HG03066 (cell line): Measurements from ENCODE around the gene TBCD.
"Not testable (repeated sequence)": the region's sequence is repeated elsewhere in the genome, so short reads cannot be mapped to it uniquely, and the experiment has no call there.

Experiments used
- ATAC-seq: cut with Tn5 transposase; IDR thresholded peaks from one replicate; pipeline ENCODE4 v1.9.1; 2021; ENCODE audit warnings: low read depth; ENCODE audit not compliant: unreplicated experiment

The TBCD gene

GRCh38 chr17:82976982-82977488 lies 225.2 kb downstream of the TBCD start:
- ATAC-seq: no peak

- ATAC-seq: no peak
Measured at GRCh38 chr17:82977606-82978005, 225.7 kb downstream of the TBCD start.

GRCh38 chr17:82978765-82979349 lies 227.0 kb downstream of the TBCD start:
- no peak for ATAC-seq

GRCh38 chr17:82979718-82980117 lies 227.9 kb downstream of the TBCD start:
- no peak for ATAC-seq

GRCh38 chr17:82980632-82981031 lies 228.8 kb downstream of the TBCD start:
- ATAC-seq: no peak

GRCh38 chr17:82981141-82981730 lies 229.4 kb downstream of the TBCD start:
- no peak for ATAC-seq

GRCh38 chr17:82983510-82984248 lies 231.8 kb downstream of the TBCD start:
- ATAC-seq: no peak

- not testable (repeated sequence) for ATAC-seq
Measured at GRCh38 chr17:82984249-82984617, 232.4 kb downstream of the TBCD start.

- no peak for ATAC-seq
Measured at GRCh38 chr17:82984751-82985427, 233.0 kb downstream of the TBCD start.

- no peak for ATAC-seq
Measured at GRCh38 chr17:82985428-82985805, 233.6 kb downstream of the TBCD start.

- ATAC-seq: no peak
Measured at GRCh38 chr17:82985973-82986372, 234.1 kb downstream of the TBCD start.

- ATAC-seq: not testable (repeated sequence)
Measured at GRCh38 chr17:82989051-82989450, 237.2 kb downstream of the TBCD start.

- no peak for ATAC-seq
Measured at GRCh38 chr17:82989881-82990280, 238.0 kb downstream of the TBCD start.

GRCh38 chr17:82993005-82993404 lies 241.1 kb downstream of the TBCD start:
- no peak for ATAC-seq
